IMR-90 (cell line): ENCODE measurements around the gene DALRD3.

Experiments used
- BHLHE40 ChIP-seq: fragments of 150-350 bp; IDR thresholded peaks from 2 replicates; pipeline ENCODE4 v1.6.1; 2016; ENCODE audit warnings: mild to moderate bottlenecking, low read depth, low read length
- CEBPB ChIP-seq: IDR thresholded peaks from 2 replicates; pipeline ENCODE4 v1.6.1; 2012; ENCODE audit warnings: low read depth, low read length, improper control_type of control experiment
- CTCF ChIP-seq: conservative IDR thresholded peaks from 2 replicates; pipeline ENCODE4 v1.5.1; 2012; ENCODE audit warnings: mild to moderate bottlenecking, low read depth, low read length, improper control_type of control experiment
- POLR2A ChIP-seq: IDR thresholded peaks from 2 replicates; pipeline ENCODE4 v1.6.1; 2012; ENCODE audit warnings: mild to moderate bottlenecking, low read depth, low read length
- RAD21 ChIP-seq: IDR thresholded peaks from 2 replicates; pipeline ENCODE4 v1.6.1; 2012; ENCODE audit warnings: low read length, improper control_type of control experiment
- RCOR1 ChIP-seq: IDR thresholded peaks from 2 replicates; pipeline ENCODE4 v1.6.1; 2012; ENCODE audit warnings: mild to moderate bottlenecking, low read length, improper control_type of control experiment; ENCODE audit not compliant: insufficient replicate concordance
- TF ChIP-seq, protein P1 (sequence below): fragments of 150-350 bp; IDR thresholded peaks from 2 replicates; pipeline ENCODE4 v1.6.1; 2017; ENCODE audit warnings: mild to moderate bottlenecking, antibody characterized with exemption, low read length, low read depth

- TF ChIP-seq RCOR1: no peak
- TF ChIP-seq CTCF: no peak
- no peak for TF ChIP-seq RAD21
- TF ChIP-seq, protein P1, sequence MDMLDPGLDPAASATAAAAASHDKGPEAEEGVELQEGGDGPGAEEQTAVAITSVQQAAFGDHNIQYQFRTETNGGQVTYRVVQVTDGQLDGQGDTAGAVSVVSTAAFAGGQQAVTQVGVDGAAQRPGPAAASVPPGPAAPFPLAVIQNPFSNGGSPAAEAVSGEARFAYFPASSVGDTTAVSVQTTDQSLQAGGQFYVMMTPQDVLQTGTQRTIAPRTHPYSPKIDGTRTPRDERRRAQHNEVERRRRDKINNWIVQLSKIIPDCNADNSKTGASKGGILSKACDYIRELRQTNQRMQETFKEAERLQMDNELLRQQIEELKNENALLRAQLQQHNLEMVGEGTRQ: no peak
- TF ChIP-seq BHLHE40: no peak
- no peak for TF ChIP-seq CEBPB
- TF ChIP-seq POLR2A: no peak
These were observed 11.1 kb upstream of the DALRD3 start for GRCh38 chr3:49029563-49029884.
